Measurements from ENCODE around the gene DUSP15.
"Not testable (repeated sequence)": the region's sequence is repeated elsewhere in the genome, so short reads cannot be mapped to it uniquely, and the experiment has no call there.

Gene DUSP15

GRCh38 chr20:31869942-31870725, at the start of gene DUSP15, which contains the start of gene TTLL9:
TSS of gene DUSP15 (minus strand) at chr20:31870527. CDS start at chr20:31870337, 190 bp downstream.
TSS of gene TTLL9 (plus strand) at chr20:31870634. CDS start at chr20:31871127, 493 bp downstream.
- no peak for FAIRE-seq

GRCh38 chr20:31919410-31920155, 49.3 kb upstream of the DUSP15 start:
- FAIRE-seq: no peak

GRCh38 chr20:31918466-31919105, 48.3 kb upstream of the DUSP15 start:
- FAIRE-seq: no peak

- not testable (repeated sequence) for FAIRE-seq
Measured at GRCh38 chr20:31917962-31918412, 47.7 kb upstream of the DUSP15 start.

- FAIRE-seq: no peak
Measured at GRCh38 chr20:31916708-31917107, 46.4 kb upstream of the DUSP15 start.

- no peak for FAIRE-seq
Measured at GRCh38 chr20:31915491-31916280, 45.4 kb upstream of the DUSP15 start.

GRCh38 chr20:31914170-31914569, 43.8 kb upstream of the DUSP15 start:
- no peak for FAIRE-seq

GRCh38 chr20:31913431-31914157, 43.3 kb upstream of the DUSP15 start:
- no peak for FAIRE-seq

- no peak for FAIRE-seq
Measured at GRCh38 chr20:31910071-31910803, 39.9 kb upstream of the DUSP15 start.

GRCh38 chr20:31909253-31910070, 39.1 kb upstream of the DUSP15 start:
- no peak for FAIRE-seq

- FAIRE-seq: no peak
Measured at GRCh38 chr20:31908424-31908823, 38.1 kb upstream of the DUSP15 start.

GRCh38 chr20:31908016-31908415, 37.7 kb upstream of the DUSP15 start:
- no peak for FAIRE-seq

- no peak for FAIRE-seq
Measured at GRCh38 chr20:31907046-31907445, 36.7 kb upstream of the DUSP15 start.

- no peak for FAIRE-seq
Measured at GRCh38 chr20:31906001-31906400, 35.7 kb upstream of the DUSP15 start.

GRCh38 chr20:31903627-31904386, 33.5 kb upstream of the DUSP15 start:
- FAIRE-seq: no peak

- FAIRE-seq: no peak
Measured at GRCh38 chr20:31901615-31902014, 31.3 kb upstream of the DUSP15 start.

- no peak for FAIRE-seq
Measured at GRCh38 chr20:31897541-31897940, 27.2 kb upstream of the DUSP15 start.

- no peak for FAIRE-seq
Measured at GRCh38 chr20:31896049-31896448, 25.7 kb upstream of the DUSP15 start.

- peak; percentile 83 for FAIRE-seq
Measured at GRCh38 chr20:31894980-31895675, 24.8 kb upstream of the DUSP15 start.

Measured in endometrium (tissue), 2 donors.